Measurements from ENCODE around the gene TANGO2.

The TANGO2 gene

DNA sequence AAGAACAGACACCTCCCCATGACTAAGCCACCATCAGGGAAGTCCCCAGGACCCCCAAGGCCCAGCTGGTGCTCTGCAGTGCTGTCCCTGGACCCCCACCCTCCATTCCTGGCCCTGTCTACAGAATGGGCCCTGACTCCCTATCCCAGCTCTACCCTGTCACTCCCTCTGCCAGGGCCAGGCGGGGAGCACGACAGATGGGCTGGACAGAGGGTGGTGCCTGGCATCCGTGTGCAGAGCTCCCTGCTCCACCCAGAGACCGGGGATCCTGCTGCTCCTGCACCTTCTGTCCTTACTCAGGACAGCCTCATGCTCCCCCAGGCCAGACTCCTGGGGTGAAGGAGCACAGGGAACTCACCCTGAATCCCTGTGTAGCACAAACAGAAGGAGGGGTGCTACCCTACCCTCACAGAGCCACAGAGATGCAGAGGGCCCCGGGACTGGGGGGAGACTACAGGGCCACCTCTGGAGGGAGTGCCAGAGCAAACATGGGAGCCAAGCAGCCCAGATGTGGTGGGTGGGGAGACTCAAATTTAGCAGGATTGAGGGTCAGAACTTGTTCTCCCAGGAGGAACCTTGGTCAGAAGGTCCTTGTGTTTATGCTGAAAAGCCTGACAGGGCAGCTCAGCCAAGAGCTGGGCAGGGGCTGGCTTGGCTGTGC lies 6.3 kb upstream of the TANGO2 start:
- no peak for DNase-seq

- DNase-seq = no peak
Measured at GRCh38 chr22:20015187-20015625, 5.7 kb upstream of the TANGO2 start.

DNA sequence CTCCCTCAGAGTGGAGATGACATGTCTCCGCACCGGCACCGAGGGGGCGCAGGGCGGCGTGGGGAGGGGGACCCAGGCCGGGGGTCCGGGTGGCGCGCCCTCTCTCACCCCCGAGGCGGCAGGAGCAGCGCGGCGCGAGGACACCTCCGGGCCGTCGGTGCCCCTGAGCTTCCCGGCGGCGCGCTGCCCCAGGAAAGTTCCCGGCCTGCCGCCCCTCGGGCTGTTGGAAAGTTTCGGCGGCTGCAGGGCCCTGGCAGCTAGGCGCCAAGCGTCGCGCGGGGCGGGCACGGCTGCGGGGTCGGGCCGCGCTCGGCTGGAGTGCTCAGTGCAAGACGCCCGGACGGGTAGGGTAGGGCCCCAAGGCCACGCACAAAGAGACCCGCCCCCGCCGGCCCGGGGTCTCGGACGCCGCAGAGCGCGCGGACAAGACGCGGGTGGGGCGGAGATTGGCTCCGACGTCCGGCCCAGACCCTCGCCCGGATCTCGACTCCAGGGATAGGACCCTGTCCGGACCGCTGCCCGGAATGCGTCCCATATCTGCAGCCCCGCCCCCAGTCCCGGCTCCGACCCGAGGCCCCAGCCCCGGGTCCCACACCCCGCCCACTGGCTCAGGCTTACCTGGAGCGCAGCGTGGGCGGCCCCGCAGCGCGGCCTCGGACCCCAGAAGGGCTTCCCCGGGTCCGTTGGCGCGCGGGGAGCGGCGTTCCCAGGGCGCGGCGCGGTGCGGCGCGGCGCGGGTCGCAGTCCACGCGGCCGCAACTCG lies 4.8 kb upstream of the TANGO2 start:
- DNase-seq = no peak

DNA sequence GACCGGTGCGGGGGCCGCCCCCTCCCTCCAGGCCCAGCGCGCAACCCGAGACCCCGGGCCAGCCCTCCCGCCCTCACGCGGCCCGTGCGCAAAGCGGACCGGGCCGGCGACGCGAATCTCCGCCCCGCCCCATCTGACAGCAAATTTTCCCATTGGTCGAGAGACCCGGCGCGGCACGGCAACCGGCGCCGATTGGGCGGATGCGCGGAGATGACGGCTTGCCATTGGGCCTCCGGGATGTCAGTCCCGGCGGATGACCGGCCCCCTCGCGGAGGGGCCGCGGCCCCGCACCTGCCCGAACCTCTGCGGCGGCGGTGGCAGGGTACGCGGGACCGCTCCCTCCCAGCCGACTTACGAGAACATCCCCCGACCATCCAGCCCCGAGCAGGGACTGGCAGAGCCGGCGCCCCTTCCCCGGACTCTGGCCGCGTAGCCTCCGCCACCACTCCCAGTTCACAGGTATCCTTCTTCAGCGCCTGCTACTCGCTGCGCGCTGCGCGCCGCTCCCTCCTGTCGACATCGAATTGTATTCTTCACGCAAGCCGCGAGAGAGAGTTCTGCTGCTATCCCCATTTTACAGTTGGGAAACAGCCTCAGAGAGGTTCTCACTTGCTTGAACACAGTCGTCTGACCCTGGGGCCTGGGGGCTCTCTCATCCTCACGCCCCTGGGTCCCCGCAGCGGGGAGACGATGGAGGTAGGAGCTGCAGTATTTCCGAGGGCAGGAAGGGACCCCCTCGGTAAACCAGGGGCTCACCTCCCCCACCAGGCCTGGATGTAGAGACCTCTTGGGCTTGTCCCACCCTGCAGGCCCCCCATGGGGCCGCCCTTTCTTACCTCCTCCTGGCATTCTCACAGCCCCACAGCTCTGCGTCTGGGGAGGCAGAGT lies 3.9 kb upstream of the TANGO2 start, which contains the start of gene ARVCF:
Gene ARVCF, minus strand, starts transcription at position 90 of the 888 bp plus-strand sequence. CDS start 26,029 bp downstream, outside the sequence.
- peak; percentile 89 for DNase-seq

DNA sequence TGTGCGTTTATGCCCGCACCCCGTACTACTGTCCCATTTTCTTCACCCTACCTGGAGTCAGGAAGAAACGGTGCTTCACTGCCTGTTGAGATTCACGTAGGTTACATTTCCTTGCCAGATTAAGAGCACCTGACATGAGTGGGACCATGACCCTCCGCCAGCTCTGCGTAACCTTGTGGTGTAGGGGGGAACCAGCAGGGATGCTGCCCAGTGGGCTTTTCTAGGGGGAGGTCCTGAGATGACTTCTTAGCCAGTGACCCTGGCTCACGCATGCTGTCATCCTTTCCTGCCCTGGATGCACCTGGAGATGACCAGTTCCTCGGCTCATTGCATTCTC lies 3.3 kb upstream of the TANGO2 start:
- DNase-seq = no peak

- no peak for DNase-seq
Measured at GRCh38 chr22:20018001-20018400, 2.9 kb upstream of the TANGO2 start.

GRCh38 chr22:20019661-20020532 lies 1.0 kb upstream of the TANGO2 start:
- DNase-seq = no peak

DNA sequence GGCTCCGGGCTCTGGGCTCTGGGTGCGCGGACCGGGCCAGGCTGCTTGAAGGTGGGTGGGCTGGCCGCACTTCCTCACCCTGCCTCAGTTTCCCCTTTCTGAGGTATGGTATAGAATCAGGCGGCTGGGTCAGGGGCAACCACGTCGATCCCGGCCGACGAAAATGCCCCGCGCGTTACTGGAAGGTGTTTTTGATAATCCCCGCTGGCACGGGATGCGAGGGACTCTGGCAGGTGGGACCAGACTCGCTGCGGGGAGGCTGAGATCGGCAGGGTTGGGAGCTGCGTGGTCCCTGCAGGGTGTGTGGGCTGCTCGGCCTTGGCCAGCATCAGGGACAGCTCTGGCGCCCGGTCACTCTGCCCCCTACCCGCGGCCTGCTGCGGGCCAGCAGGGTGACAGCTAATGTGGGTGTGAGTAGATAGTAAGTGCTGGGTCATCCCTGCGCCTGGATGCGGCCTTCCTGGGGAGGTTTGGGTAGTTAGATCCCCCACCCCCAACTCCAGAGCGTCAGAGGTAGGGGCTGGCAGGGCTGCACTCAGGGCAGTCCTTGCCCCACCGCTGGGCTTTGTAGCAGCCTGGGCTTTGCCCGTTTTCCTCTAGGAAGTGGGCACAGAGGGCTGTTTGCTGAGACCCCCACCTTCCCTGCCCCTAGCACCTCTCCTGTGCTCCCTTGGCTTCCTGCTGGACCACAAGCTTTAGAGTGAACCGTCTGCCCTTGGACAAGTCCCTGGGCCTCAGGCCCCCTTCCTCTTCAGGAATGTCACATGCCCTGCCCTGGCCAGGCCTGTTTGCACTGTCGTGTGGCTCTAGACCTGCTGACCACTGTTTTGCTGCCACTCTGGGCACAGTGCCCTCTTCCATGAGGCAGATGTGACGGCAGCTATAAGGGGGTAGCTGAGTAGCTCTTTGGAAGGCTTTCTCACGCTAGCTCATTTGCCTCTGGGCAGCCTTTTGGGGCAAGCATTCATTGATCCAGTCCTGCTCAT lies 579 bp downstream of the TANGO2 start:
- no peak for DNase-seq

DNA sequence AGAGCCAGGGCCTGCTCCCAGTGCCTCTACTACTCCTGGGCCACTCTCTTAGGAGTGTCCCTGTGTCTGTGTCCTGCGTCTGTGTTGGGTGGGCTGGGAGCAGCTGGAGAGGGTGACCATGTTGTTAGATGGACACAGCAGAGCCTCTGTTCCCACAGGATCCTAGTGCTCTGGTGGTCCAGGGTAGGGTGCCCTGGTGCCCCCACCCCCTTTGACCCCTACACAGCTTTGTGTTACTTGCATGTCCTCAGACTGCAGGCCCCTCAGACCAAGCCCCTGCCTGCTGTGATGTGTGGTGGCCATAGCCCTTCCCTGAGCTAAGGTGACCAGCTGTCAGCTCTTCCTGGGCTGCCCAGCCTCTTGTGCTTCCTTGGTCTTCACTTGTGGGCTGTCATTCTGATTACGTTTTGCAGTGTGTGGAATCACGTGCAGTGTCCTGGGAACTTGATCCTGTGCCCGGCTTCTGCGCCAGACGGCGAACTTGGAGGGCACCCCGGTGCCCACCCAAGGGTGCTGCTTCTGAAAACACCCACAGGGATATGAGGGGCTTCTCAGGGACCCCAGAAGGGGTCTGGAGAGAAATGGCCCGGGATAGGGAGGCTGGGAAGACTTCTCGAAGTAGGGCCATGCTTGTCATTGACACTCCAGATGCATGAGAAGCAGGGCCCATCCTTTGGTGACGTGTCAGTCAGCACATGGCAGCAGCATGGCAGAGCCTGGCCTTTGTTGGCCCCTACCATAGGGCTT lies 1.5 kb downstream of the TANGO2 start:
- DNase-seq = no peak

- DNase-seq = no peak
Measured at GRCh38 chr22:20022978-20023613, 2.2 kb downstream of the TANGO2 start.

DNA sequence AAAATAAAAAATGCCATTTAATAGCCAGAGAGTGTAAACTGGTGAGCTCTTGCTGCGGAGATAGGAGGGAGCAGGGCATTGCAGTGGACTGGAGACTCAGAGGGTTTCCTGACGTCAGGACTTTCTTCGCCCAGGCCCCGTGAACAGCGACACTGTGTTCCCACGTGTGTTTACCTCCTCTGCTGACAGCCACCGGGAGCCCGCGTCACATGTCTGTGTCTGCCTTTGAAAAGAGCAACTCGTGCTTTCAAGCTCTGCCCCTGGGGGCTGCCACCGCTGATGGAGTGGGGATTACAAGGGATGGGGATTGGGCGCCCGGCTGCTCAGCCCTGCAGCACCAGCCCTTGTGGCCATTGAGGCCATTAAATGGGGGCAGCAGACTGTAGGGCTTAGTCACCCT lies 3.3 kb downstream of the TANGO2 start:
- DNase-seq = no peak

- no peak for DNase-seq
Measured at GRCh38 chr22:20024650-20025397, 3.9 kb downstream of the TANGO2 start.

- DNase-seq = no peak
Measured at GRCh38 chr22:20025401-20026203, 4.7 kb downstream of the TANGO2 start.

GRCh38 chr22:20026204-20026908 lies 5.4 kb downstream of the TANGO2 start:
- DNase-seq = no peak

DNA sequence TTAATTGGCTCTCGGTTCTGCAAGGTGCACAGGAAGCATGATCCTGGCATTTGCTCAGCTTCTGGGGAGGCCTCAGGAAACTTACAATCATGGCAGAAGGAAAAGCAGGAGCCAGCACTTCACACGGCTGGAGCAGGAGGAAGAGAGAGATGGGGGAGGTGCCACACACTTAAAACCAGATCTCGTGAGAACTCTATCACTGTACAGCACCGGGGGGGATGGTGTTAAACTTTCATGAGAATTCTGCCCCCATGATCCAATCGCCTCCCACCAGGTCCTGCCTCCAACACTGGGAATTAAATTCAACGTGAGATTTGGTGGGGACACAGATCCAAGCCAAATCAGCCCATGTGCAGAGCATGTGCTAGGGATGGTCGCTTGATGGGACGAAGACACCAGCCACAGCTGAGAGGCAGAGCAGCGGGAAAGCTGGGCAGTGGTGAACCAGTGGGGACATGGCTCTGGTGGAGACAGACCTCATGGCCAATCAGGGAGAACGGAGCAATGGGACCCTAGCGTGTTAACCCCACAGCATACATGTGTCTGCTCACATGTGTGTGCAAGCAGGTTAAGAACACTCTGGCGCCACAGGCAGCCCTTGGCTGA lies 6.2 kb downstream of the TANGO2 start:
- DNase-seq = no peak

GRCh38 chr22:20027966-20028854 lies 7.3 kb downstream of the TANGO2 start:
- no peak for DNase-seq
